PC-3 (cell line): ENCODE measurements around the gene FAM171A2.

Source experiments
- EZH2 ChIP-seq: fragments of 300-600 bp; sonication (generic); IDR thresholded peaks from one replicate; pipeline ENCODE4 v1.6.1; 2017; ENCODE audit warnings: antibody characterized with exemption, mild to moderate bottlenecking, low read length; ENCODE audit not compliant: unreplicated experiment
- EZH2phosphoT487 ChIP-seq: fragments of 300-600 bp; sonication (generic); IDR thresholded peaks from 2 replicates; pipeline ENCODE4 v1.6.1; 2018; ENCODE audit warnings: mild to moderate bottlenecking, antibody characterized with exemption, low read length, borderline replicate concordance
- TF ChIP-seq, protein P1 (sequence below): fragments of 300-600 bp; sonication (generic); conservative IDR thresholded peaks from 2 replicates; pipeline ENCODE4 v1.5.1; 2017; ENCODE audit warnings: antibody characterized with exemption, low read depth, mild to moderate bottlenecking, low read length

DNA sequence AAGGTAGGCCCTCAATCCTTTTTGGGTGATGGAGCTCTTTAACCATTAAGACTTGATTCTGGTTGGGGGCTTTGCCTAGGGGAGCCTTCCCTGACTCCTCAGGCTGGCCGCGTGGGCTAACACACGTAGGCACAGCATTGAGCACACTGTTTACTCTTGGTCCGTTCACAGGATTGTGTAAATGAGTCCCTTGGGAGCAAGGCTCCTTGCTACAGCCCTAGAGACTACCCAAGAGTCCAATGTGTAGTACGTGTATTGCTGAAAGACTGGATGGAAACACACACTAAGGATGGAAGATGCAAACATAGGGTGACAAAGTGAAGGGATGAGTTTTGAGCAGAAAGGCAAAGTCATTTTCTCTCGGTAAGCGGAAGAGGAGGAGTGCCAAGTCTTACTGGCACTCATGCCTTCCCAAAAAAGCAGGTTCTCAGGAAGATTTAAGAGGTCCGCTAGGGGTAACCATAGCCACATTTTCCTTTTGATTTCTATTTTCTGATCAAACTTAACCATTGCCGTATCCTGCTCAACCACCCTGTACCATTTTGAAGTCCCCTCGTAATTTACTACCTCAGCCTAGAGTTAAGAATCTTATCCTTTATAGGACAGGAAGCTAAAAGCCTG, 26.7 kb upstream of the FAM171A2 start:
- TF ChIP-seq, protein P1, sequence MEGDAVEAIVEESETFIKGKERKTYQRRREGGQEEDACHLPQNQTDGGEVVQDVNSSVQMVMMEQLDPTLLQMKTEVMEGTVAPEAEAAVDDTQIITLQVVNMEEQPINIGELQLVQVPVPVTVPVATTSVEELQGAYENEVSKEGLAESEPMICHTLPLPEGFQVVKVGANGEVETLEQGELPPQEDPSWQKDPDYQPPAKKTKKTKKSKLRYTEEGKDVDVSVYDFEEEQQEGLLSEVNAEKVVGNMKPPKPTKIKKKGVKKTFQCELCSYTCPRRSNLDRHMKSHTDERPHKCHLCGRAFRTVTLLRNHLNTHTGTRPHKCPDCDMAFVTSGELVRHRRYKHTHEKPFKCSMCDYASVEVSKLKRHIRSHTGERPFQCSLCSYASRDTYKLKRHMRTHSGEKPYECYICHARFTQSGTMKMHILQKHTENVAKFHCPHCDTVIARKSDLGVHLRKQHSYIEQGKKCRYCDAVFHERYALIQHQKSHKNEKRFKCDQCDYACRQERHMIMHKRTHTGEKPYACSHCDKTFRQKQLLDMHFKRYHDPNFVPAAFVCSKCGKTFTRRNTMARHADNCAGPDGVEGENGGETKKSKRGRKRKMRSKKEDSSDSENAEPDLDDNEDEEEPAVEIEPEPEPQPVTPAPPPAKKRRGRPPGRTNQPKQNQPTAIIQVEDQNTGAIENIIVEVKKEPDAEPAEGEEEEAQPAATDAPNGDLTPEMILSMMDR = no peak
- no peak for TF ChIP-seq EZH2
- no peak for TF ChIP-seq EZH2phosphoT487
